HG02610 (cell line): ENCODE results near the gene PHF14.
A peak's percentile ranks its signal among the peaks of the same experiment; 100 is the strongest.
"Not testable (repeated sequence)": the region's sequence is repeated elsewhere in the genome, so short reads cannot be mapped to it uniquely, and the experiment has no call there.

Source experiments
- ATAC-seq: cut with Tn5 transposase; IDR thresholded peaks from one replicate; pipeline ENCODE4 v1.9.1; 2021; ENCODE audit warnings: mild to moderate bottlenecking, moderate library complexity; ENCODE audit not compliant: unreplicated experiment

Gene PHF14

DNA sequence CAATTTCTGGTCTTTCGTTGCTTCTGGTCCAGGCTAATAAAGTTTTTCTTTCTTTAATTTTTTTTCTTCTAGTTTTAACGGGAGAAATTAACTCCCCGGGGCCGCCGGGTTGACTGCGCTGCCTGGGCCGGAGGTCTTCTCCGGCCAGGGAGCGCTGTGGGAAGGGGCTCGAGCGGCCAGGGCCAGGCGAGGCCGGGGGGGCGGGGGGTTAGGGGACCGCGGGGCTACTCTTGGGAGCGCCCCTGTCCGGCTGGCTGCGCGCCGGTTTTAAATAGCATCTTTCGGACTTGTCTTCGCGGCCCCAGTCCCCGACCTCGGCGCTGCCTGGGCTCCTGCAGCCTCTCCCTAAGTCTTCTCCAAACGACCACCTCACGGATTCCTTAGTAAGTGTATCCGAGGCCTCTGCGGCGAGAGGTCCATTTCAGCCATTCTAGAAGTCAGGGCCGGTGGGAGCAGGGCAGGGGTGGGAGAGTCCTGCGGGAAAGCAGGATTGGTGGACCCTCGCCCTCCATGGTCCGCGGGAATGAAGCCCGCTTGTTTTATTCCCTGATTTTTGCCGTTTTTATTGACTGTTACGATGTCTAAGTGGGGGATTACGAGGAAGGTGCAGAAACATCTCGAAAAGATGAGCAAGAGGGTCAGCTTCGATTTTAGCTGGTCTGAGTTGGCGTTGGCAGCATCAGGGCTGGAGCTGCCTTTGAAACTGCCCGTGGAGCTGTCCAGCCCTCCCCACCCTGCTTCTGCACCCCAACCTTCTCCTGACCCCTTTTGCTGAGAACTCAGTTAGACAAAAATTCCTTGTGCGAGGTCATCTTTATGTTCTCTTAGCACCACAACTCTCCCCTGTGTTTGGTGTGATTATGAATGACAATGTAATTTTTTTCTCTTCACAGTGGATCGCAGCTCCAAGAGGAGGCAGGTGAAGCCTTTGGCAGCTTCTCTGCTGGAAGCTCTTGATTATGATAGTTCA is 555 bp downstream of the PHF14 start:
- ATAC-seq = peak; percentile 14

DNA sequence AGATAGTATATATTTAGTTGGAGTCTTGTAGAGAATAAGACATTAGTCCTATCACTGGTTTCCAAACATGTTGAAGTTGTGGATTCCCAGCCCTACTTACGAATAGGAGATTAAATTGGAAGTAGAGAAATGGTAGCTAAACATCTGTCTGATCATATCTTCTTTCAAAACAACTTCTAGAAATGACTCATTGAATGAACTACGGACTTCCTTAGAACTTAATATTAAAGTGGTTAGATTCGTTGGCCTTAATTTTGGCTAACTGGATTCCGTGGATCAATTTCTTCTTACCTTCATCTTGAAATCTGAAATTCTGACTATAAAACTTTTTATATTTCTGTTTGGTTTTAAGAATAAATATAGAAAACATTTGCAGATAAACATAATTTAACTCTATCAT is 3.4 kb downstream of the PHF14 start:
- ATAC-seq = no peak

DNA sequence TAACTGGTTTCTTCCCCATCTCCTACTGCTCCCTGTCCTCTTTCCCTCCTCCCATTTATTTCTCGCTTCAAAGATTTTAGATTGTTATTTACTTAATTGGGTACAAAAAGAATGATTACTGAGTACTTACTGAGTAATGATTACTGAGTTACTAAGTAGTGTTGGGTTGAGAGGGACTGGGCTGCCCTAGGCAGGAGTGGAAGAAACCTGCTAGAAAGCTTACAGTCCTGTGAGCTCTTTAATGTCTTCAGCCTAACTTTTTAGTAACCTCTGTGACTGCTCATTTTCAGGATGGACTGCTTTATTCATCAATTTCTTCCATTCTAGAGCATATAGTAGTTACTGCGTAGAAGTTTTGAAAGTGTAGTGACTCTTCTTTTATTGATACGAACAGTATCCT is 7.6 kb downstream of the PHF14 start:
- ATAC-seq = no peak

DNA sequence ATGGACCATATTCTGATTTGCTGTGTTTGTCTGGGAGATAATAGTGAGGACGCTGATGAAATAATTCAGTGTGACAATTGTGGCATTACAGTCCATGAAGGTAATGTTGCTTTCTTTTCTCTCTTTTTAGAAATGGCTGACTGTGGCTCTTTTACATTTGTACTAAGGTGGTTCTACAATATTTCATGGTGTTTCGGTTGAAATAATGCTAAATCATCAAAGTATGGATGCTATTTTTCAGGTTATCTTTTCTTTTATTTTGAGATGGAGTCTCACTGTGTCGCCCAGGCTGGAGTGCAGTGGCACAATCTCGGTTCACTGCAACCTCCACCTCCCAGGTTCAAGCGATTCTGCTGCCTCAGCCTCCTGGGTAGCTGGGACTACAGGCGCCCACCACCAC is 17.1 kb downstream of the PHF14 start:
- not testable (repeated sequence) for ATAC-seq

DNA sequence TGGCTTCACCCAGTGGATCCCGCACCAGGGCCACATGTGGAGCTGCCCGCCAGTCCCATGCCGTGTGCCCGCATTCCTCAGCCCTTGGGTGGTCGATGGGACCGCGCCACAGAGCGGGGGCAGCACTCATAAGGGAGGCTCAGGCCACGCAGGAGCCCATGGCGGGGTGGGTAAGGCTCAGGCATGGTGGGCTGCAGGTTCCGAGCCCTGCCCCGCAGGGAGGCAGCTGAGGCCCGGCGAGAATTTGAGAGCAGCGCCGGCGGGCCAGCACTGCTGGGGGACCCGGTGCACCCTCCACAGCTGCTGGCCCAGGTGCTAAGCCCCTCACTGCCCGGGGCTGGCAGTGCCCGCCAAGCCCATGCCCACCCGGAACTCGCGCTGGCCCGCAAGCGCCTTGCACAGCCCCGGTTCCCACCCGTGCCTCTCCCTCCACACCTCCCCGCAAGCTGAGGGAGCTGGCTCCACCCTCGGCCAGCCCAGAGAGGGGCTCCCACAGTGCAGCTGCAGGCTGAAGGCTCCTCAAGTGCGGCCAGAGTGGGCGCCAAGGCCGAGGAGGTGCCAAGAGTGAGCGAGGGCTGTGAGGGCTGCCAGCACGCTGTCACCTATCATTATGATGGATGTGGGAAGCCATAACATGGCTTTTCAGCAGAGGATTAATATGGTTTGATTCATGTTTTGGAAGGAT is 22.0 kb downstream of the PHF14 start:
- not testable (repeated sequence) for ATAC-seq

DNA sequence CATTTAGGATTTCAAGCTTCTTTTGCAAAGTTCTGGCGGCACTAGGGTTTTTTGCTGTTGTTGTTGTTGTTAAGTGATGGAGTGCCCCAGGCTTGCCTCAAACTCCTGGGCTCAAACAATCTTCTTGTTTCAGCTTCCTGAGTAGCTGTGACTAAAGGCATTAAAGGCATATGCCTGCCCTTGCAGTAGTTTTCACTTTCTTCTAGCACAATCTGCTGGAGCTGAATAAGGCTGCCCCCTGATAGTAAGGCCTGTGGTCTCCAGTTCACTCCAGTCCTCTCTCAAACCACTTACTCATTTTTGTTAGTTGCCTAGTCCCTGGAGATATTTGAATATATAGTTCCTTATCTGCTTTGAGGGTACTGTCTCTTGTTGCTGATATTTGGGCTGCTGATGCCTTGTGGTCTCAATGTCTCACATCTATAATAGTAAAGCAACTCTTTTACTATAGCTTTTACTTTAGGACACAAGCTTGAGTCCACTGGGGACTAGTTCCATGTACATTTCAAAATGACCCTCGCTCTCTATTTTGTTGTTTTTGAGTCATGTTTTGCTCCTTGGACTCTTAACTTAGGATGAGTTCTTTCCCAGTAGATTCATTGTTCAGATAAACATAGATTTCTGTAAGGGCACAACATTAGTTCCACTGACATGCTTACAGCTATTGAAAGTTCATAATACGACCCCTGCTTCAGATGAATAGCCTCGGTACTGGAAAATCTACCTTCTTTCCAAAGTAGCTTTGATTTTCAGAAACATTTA is 25.5 kb downstream of the PHF14 start:
- ATAC-seq = peak; percentile 42

DNA sequence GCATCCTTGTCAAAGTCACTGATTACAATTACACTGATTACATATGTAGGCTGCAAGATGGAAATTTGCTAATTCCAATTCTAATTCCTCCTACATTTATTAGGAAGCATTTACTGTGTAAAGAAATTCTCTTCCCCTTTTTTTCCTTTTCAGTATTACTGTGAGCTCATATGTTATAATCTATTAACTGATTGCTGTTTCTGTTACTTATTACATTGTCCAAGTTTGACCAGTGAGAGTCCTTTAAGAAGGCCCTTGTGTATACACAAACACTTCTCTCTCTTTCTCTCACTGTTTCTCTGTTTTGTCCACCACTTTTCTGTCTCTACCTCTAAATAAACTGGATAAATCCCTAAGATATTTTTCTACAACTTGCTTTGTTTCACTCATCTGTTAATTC is 31.5 kb downstream of the PHF14 start:
- ATAC-seq = no peak

DNA sequence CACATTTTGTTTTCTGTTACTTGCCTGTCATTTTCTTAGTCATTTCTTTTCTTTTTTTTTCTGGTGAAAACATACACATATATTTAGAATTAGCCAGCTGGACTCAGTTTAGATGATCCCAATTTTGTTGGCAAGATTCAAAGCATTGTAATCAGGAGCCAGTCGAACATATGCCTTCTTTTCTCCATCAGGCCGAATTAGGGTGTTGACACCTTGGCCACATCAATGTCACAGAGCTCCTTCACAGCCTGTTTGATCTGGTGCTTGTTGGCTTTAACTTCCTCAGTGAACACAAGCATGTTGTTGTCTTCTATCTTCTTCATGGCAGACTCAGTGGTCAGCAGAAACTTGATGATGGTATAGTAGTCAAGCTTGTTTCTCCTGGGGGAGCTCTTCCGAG is 32.6 kb downstream of the PHF14 start:
- no peak for ATAC-seq

DNA sequence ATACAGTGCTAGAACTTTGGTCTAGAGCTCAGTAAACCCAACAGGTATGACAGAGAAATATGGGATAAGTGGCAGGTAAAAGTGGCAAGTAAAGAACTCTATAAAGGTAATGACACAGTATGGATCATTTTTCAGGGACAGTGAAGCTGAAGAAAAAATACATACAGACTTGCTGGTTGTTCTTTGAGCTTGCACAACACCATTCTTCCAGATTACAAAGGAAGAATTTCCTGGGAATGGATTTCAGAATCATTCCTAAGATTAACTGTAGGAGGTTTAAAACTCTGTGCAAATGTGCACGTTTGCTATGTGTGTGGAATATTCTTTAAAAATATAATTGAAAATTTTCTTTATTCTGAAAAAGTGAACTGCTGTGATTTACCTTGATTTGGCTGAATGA is 36.0 kb downstream of the PHF14 start:
- no peak for ATAC-seq

DNA sequence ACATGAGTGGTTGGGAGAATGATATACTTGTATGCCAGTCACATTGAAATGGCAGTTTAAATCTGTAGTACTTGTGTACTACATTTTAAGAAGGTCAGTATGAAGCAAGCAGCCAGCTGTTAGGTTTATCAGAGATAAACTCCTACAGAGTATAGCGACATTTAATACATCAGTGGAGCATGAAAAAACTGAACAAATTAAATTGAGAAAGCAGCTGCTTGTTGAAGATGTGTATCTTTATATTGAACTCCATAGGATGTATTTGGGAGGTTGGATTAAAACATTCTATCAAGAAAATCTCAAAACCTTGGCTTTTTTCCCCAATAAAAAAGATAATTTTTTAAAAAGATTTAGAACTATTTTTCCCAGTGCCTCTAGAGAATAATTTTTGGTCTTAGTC is 47.8 kb downstream of the PHF14 start:
- ATAC-seq = no peak

DNA sequence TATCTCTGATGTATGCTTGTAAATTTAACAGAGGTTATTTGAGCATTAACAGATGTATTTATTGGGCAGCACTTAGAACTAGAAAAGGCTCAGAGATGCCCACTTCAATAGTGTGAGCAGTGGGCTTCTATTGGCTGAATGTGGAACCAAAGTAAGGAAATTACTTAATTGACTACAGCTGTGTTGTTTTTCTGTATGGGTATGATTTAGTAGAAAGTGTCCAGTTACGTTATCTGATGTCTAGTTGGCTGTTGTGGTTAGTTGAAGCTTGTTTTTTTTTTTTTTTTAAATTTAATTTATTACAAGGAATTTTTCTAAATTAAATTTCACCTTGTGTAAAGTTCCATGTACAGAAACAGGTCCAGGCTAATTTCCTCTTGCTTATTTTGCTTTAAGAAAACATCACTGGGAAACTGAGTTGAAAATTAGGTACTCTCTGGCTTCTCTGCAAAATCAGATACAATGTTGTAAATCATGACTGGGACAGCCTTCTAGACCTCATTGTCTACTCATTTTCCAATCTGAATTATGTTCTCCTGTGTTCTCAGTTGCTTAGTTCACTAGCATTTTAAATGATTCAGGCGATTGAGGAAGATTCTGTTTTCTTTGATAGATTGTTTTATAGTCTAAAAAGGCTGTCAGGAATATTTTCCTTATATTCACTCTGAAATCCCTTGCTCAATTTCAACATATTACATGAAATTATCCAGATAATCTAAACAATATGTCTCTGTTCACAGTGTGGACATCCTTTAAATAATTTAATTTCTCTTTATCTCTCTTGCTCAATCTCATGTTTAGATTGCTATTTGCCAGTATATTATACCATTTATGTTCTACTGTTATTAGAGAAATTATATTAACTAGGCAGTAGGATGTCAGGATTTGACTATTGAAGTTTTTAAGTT is 53.0 kb downstream of the PHF14 start:
- ATAC-seq = no peak

DNA sequence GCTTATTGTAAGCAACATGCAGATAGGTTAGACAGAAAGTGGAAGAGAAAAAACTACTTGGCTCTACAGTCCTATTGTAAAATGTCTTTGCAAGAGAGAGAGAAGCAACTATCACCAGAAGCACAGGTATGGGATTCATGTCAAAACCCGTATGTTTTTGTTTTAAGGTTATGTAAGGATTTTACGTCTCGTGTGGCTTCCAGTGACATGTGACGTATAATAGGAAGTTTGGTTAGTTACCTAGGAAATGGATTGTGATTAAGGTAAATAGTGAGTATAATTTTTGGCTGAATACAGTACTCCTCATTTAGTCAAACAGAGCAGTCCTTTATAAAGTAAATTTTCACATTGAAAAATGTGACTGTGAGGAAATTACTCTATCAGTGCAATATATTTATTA is 62.0 kb downstream of the PHF14 start:
- ATAC-seq = no peak

DNA sequence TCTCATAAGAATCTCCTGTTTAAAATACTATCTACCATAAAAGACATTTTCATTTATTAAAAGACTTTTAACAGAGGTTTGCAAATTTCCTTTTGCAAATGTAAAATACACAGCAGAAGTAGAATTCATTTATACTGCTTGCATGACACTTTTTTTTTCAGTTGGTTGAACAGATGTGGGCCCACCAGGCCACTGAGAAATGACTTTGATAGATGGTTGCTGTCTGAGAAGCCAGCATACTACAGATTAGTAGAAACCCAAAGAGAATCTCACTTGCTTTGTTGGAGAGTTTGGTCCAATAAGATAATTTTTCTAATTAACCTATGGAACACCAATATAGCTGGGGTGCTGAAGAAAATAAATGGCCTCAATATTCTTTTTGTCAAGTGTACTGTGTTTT is 66.3 kb downstream of the PHF14 start:
- ATAC-seq = no peak

DNA sequence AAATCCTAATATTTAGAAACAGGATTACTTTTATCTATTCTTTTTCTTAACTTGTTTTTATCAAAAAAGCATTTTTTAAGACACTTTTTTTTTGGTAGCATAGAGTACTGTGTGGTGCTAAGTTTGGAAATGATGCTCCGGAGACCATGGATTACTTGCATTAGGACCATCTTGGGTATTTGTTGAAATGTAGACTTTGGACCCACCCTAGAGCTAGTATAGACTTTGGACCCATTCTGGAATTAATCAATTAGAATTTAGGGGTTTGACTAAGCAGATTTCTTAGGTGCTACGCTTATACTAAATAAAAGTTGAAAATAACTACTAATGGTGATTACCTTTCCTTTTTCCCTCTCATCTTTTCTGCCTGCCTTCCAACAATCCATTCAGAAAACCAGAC is 80.4 kb downstream of the PHF14 start:
- ATAC-seq = no peak

DNA sequence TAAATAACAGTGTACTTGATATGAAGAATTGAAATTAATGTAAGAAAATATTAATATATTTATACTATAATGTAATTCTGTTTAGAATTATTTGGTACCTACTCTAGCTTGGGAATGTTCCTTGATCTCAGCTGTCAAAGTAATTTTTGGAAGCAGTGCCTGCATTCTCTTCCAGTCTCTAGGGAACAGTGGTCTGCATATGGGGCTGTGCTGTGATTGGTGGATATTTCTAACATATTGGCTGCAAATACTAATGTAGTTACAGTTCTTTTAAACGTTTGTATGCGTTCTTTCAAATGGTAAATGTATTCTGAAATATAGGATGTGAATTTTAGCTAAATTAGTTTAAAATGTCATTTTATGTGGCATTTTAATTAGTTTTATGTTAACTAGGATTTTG is 87.2 kb downstream of the PHF14 start:
- no peak for ATAC-seq

DNA sequence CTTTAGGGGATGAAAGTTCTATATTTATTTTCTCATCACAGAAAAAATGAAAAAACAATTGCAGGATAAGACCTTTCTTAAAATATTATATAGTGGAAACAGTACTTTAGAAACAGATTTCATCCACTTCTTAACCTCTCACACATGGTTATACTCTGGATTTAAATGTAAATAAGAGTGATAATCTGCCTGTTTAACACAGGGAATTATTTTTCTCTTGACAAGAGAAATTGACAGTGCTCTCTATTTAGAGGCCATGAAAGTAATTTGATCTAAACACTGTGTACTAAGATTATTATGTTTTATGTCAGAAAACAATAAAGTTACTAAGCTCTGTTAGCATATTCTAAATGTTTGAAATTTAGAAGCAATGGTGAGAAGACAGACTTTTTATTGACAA is 88.4 kb downstream of the PHF14 start:
- no peak for ATAC-seq

DNA sequence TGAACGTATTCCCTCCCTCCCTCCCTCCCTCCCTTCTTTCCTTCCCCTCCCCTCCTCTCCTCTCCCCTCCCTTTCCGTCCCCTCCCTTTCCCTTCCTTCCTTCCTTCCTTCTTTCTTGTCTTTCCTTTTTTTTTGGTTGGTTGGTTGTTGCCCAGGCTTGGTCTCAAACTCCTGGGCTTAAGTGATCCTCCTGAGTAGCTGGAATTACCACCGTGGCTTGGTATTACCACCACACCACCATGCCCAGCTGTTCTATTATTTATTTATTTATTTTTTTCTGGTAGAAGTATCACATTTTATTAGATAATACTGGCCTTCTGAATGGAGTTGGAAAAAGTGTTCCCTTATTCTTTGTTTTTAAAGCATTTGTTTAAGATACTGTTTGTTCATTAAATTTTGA is 95.9 kb downstream of the PHF14 start:
- ATAC-seq = no peak

DNA sequence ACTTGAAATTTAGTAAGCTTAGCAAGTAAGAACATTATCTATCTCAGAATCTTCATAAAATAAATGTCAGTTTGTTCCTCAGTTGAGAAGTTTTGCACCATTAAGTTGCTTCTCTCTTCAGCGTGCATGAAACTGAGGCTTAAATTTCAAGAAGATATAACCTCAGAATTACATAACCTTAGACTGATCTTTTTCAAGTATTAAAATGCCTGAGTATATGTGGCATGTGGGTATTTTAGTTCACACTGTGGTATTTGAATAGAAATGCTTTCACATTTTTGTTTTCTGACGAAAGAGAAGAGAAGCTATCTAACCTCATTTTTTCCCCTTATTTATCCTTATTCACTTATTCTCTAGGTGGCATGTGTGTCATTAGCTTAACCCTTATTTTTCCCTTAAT is 104.1 kb downstream of the PHF14 start:
- ATAC-seq = no peak

DNA sequence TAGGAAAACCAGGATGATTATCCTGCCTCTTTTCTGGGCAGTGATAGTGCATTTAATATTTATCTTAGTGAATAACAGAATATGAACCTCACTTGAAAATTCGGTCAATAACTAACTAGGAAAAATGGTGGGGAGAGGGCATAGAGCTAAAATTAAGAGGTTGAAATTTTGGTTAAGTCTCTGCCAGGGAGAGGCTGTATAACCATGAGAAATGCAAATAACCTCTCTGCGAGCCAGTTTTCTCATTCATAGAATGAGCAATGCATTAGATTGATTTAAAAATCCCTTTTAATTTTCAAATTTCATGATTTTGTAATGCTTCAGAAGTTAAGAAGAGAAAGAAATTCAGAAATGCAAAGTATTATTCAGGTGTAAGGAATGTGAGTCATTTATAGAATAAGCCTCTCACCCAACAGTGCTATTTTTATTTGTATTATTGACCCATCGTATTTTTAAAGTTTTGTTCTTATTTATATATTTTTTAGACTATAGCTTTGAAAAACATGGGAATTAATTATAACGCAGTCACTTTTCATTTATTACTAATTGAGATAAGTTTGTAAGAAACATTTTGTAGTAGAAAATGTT is 104.7 kb downstream of the PHF14 start:
- no peak for ATAC-seq

DNA sequence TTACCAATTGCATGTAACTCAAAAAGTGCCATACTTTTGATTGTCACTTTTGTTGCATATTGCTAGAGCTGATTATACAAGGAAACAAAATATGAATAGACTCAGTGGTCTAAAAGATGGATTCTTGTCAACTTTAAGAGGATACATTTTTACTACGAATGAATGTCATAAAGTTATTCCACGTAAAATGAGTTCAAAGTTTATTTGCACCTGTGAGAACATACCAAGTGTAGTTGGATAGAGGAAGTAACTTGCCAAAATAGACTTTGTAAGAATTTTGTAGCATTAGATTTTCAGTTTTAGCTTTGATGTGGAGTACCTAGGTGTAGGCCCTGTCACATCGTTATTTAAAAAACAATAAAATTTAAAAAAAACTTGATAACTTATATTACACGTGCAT is 106.2 kb downstream of the PHF14 start:
- no peak for ATAC-seq
